Activated effector memory CD4-positive, alpha-beta T cell treated with Interleukin-2 at 50 U/mL for 16 hours (primary cell): ENCODE results near the gene LRP1B.
"Not testable (repeated sequence)": the region's sequence is repeated elsewhere in the genome, so short reads cannot be mapped to it uniquely, and the experiment has no call there.

Experiments
- DNase-seq: peaks from one replicate; pipeline ENCODE4 v3.0.0-alpha.2; 2020

Gene LRP1B

DNA sequence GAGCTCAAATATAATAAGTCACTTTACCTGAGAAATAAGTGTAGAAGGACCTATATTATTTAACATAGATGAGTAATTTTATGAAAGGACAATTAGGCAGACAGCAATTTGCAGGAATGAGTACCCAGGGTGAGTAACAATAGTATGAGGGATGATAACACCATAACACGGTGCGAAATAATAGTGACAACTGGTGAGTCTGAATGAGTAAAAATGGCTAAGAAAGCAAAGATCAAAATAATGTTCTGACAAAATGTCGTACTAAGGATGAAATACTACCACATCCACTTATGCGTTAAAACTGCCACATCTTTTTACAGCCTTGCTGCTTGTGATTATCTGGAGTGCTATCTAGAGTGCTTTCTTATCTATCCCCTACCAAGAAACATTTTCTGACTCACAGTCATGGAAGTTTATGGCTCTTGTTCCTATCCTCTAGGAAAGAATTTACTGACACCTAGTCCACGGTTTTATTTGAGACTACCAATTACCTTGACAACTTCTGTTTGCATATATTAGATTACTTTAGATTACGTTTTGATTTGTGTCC is 929.7 kb downstream of the LRP1B start:
- DNase-seq: no peak

DNA sequence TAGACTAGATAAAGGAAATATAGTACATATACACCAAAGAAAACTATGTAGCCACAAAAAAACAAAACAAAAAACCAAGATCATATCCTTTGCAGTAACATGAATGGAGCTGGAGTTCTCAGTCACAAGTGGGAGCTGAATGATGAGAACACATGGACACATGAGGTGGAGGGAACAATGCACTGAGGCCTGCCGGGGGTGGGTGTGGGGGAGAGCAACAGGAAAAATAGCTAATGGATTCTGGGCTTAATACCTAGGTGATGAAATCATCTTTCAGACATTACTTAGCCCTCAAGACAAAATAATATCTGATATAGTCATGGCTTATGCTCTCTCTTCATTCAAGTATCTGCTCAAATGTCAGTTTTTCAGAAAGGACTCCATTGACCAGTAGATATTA is 930.6 kb downstream of the LRP1B start:
- DNase-seq: no peak

DNA sequence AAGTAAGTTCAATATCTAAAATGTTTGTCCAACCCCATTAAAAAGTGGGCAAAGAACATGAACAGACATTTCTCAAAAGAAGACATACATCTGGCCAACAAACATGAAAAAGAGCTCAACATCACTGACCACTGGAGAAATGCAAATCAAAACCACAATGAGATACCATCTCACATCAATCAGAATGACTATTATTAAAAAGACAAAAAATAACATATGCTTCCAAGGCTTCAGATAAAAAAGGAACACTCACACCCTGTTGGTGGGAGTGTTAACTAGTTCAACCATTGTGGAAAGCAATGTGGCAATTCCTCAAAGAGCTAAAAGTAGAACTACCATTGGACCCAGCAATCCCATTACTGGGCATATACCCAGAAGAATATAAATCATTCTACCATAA is 931.1 kb downstream of the LRP1B start:
- DNase-seq: no peak

DNA sequence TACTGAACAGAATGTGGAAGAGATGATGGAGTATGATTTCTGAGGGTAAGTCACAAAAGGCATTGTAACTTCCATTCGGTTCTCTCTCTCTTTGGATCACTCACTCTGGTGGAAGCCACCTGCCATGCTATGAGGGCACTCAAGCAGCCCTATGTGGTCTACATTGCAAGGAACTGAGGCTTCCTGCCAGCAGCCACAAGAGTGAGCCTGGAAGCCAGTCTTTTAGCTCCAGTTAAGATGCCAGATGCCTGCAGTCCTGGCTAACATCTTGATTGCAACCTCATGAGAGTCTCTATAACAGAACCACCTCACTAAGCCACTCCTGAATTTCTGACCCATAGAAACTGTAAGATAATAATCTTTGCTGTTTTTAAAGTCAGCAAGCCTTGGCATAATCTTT is 935.7 kb downstream of the LRP1B start:
- DNase-seq: no peak

DNA sequence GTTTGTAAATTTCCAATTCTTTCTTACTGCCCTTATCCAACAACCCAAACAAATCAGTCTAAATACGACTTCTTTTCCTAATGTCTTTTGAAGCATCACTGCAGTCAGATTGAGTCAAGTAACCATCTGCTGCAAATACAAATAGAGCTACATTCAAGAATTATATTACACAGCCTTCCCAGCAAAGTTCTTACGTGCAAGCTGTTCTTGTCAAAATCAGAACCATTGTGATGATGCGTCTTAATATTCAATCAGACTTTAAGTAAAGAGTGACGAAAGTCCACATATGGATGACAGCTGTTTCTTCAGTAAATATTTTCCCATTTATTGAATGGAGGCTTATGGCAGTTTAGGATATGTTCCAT is 943.8 kb downstream of the LRP1B start:
- DNase-seq: no peak

DNA sequence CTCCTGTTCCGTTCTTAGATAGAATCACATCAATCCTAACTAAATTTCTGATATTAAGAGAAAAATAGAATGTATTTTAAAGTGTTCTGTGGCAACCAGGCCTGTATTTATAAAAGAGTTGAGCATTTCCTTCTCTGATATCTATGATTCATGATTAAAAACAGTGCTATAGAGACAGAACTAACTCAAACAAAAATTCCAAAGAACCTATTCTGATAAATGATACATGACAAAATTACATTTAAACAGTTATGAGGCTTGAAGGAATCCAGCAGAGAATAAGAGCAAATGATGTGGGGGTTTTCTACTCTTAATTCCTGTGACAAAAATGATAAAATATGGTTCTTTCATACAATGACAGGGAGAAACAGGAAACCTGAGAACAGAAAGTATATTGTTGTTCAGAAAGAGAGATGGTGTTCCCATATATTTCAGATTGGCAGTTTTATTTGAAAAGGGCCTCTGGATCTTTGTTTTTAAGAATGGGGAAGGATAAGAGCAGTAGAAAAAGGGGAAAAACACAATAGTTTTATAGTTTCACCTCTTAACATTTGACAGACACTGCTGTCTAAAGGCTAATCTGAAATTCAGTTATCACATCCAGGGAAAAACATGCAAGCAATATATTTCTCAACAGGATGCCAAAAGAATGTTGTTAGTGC is 944.3 kb downstream of the LRP1B start:
- no peak for DNase-seq

DNA sequence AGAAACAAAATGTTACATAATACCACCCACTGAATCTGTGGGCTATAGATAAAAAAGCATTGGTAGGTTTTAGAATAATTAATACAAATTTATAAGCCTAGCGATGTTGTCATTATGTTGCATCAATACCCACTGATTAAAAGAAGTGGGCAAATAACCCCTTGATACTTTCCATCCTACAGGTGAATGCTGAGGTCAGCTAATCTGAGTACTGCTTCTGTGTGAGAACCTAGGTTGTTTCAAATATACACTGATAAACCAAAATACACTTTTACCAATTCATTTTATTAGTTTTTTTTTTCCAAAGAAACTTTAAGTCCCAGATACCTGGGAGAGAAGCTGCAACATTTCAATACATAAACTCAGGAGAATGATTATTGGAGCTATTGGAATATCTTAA is 948.6 kb downstream of the LRP1B start:
- no peak for DNase-seq

DNA sequence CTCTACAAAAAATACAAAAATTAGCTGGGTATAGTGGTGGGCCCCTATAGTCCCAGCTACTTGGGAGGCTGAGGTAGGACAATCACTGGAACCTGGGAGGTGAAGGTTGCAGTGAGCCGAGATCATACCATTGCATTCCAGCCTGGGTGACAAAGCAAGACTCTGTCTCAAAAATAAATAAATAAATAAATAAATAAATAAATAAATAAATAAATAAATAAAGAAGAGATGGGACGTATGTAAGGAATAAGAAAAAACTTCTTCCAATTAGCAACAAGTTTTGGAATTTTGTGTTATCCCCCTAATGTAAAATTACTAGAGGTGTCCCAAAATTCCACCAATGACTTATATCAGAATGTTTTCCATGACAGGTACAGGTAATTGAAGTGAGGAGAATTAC is 961.7 kb downstream of the LRP1B start:
- DNase-seq: not testable (repeated sequence)

DNA sequence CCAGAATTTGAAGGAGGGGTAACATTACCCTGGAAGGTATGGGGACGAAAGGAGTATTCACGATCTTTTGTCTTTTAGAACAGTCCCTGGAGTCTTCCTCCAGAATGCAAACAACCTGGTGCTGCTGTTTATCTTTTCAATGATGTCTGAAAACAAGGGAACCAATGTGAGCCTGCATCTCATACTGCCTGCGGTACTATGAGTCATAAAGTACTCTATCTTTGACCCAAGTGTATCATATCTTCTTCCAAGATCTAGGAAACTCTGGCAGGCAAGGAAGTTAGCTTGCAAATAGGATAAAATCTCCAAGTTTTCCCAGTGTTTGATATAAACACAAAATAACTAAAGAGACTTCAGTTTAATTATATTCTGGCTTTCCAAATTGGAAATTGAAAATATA is 968.5 kb downstream of the LRP1B start:
- no peak for DNase-seq

DNA sequence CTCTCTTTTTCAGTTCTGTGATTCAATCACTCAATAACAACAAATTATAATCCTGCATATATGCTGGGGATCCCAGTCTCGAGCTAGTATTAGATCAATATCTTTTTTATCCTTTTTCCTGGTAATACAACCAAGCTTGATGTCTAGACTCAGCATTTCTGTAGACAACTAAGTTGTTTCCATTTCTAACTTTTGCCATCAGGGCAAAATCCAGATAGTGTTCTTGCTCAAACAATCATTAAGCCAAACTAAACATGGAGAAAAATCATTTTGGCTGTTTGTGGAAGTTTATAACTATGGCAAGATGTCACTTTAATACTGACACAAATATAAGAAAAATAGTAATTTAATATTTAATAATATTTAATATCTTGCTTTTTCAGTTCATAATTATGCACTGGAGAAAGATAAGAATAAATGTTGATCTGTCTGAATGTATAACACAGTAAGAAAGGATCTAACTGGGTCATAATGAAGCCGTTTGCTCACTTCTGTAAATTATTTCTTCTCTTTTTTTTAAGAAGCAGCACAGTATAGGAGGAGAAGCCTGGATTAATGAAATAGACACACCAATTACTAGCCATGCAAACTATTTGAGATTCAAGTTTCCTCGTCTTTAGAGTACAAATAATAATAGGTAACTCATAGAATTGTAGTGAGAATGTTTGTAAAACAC is 979.1 kb downstream of the LRP1B start:
- no peak for DNase-seq

DNA sequence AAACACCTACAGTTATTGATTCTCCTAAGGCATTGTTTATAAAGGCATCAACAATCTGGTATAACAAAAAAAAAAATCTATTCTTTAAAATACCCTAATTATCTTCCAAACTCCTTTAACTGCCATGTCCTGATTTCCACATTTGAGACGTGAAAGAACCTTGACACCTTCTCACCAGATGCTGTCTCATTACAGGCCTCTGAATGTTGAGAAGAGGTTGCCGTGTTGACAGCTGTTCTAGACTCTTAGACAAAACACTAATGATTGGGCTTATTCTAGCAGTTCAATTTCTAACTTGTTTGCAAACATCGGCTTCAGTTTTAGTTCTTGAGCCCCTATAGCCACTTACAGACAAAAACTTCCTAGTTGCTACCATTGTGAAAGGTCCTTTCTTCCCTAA is 988.8 kb downstream of the LRP1B start:
- no peak for DNase-seq

DNA sequence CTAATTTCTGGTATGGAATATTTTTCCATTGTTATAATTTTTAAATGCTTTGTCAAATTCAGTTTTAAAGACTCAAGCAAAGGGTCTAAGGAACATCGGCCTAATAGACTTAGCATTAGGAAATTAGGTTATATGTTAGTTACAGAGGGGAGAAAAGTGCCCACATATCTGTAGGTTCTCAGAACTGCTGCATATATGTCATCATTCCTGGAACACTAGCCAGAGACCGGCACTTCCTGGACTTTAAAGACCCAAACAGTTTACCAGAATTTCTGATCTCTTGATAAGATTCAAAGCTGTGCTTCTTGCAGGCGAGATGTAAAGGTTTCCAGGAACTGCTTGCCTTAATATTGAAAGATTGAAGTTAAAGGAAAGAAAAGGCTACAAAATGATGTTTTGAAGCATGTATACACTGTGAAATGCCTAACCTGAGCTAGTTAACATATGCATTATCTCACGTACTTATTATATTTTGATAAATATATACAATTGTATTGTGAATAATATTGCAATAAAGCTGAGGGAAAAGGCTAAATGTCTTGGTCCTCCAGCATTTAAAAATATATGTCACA is 993.6 kb downstream of the LRP1B start:
- no peak for DNase-seq

DNA sequence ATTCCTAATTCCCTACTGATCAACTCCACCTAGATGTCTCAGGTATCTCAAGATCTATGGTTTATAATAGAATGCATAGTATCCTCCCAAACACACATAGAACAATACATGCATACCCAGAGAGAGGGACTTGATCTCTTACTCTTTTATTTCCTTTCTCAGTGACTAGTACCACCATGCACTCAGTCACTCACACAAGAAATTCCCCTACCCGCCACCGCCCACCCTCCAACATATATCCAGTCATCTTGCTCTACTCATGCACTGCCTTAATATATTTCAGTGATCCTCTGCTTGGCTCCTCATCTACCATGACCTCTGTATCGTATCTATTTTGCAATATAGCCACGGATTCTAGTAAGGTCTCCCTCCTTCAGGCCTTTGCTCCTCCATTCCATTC is 996.9 kb downstream of the LRP1B start:
- no peak for DNase-seq

DNA sequence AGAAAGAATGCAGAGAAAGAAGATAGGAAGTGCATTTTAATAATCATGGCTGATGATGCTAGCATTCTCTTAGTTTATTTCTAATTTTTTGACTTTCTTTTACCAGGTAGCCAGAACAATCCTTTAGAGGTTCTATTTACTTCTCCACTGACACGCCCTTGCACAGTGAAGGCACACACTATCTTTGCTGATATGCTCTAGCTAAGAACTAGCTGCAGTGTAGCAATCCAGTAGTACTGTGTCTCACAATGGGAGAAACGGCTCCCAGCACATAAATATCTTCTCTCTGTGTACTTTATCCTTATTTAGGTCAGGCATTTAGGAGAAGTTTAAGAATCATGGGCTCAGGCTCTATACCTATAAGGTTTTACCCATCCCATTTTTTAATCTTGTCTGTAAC is 1005.4 kb downstream of the LRP1B start:
- DNase-seq: no peak

DNA sequence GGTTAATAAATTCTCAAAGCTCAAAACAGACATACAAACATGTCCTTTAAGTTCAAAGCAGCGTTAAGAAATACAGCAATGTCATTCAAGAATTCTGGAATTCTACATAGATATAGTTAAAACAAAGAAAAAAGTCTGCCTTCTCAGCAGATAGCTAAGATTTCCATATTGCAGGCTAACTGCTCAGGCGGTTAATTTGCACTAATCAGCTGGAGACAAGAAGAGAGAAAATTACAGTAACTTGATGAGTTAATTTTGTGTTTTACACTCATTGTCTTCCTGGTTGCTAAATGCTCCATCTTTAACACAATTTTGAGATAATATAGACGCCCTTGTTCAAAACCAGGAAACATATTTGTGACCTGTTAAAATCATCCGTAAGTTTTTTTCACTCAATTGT is 1012.0 kb downstream of the LRP1B start:
- DNase-seq: no peak

DNA sequence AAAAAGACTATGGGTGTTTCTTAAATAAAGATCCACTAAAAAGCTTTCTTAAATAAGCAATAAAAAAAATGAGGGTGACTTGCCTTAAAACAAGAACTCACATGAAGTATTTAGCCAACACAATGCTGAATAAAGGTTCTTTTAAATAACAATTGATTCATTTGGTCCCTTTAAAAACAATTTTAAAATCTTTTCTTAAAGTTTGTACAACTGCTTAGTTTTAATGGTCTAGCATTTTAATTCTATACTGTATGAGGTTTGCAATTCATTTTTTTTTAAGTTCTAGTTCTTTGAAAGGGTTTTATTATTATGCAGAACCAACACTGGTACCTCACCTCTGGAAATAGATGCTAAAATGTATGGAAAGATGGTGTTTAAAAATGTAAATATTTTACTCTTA is 1017.5 kb downstream of the LRP1B start:
- no peak for DNase-seq

DNA sequence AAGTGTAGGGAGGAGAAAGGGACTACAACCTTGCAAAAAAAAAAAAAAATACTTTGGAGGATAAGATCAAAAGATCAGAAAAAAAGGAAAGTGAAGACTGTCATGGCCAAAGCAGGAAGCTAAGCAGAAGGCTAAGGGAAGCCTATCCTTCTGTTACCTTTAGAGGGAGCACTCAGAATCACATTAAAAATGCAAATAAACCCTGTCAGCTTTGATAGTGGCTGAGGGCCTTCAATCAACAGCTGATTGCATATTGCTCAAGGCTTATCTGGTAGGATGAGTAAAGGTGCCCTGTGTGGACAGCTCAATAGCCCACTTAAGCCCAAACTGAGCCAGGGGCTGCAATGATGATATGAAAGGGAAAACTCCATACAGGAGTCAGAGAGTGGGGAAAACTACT is 1021.2 kb downstream of the LRP1B start:
- no peak for DNase-seq

DNA sequence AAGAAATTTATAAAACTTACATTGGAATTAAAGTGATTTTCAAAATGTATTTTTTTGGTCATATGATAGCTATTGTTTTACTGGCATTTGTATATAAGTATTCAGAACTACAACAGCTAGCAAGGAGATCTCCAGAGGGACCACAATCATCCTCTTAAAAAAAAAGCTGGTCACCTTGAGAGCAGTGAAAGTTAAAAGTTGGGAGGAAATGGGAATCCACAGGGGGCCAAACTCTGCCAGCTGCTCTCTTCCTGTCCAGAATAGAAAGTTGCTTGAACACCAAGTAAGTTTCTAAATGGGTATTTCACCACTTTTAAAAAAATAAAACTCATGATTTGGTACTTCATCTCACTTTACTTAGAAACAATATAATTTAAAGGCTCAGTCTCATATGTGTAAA is 1025.1 kb downstream of the LRP1B start:
- no peak for DNase-seq

DNA sequence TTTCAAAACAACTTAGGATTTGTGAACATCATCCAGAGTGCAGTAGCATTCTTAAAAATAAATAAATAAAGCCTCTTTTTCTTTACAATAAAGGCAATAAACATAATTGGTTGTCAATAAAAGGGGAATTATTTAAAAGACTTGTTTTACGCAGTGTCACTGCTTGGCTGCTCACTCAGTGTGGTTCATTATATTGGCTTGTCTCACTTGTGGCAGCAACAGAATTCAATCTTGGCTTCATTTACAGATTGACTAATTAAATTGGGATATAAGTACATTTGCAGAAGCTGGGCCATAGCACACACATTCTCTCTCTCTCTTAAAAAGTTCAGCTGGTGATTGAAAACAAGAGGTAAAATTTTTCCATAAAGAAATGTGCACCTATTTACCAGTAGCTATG is 1027.6 kb downstream of the LRP1B start:
- DNase-seq: no peak

DNA sequence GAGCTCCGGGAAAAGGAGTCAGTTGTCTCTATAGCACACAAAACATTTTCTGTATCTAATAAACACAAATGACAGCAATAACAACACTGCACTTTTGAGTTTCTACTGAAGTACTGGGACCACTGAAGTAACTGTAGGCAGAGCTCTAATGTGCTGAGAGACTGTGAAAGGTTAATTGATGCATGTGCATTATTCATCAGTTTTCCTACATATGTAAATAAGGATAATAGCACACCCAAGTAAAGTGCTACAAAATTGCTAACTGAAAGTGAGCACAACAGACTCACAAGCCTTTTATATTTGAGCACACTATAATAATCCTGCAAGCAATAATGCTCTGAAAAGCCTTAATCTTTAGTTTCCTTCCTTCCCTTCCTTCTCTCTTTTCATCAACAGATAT is 1051.6 kb downstream of the LRP1B start:
- no peak for DNase-seq

DNA sequence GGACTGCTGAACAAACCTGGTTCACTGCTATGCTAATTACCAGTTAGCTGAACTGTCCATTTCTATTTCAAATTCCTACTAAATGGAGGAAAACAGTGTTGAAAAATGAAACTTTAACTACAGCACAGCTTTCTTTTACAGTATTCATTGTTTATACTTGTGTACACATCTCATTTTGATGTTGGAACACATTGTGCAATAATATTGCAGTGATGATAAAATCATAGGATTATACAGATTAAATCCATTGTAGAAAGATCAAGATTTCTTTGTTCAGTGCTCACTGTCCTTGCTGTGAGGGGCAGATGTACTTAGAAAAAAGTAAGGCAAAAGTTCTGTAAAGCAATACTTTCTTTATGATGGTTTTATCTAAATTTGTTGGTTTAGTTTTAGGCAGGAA is 1055.1 kb downstream of the LRP1B start:
- no peak for DNase-seq

DNA sequence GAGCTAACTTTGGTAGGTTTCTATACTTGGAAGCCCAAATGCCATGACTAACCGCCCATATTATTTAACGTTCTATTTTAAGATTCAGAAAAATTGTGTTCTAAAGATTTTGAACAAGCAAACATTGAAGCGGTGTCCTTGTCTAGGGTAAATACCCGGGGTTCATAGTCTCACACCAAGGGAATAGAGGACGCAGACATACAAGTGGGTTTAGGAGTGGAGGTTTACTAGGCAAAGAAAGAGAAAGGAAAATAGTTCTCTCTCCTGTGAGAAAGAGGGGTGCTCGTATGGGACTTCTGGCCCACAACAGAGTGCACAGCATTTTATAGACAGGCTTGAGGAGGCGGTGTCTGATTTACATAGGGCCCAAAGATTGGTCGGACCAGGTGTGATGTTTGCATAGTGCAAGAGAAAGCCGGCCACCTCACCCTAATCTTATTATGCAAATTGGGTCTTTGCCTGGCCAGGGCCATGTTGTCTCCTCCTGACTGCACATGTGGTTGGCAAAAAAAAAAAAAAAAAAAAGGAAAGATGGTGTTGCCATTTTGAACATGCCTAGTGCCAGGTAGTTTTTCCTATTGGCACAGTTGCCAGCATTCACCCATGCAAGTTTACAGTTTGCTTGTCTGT is 1062.6 kb downstream of the LRP1B start:
- no peak for DNase-seq

DNA sequence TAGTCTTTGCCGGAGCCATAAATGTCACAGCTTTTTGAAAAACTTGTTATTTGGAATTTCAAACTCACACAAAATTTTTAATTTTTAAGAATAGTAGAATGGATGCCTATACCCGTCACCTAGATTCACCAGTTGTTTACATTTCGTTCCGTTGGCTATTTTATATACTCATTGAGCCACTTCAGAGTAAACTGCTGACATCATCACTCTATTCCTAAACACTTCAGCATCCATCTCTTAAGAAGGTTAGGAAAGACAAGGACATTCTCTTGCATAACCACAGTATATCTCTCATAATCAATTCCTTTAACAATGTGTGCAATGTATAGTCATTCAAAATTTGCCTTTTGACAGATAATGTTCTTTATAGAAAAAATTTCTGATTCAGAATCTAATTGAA is 1065.8 kb downstream of the LRP1B start:
- no peak for DNase-seq

DNA sequence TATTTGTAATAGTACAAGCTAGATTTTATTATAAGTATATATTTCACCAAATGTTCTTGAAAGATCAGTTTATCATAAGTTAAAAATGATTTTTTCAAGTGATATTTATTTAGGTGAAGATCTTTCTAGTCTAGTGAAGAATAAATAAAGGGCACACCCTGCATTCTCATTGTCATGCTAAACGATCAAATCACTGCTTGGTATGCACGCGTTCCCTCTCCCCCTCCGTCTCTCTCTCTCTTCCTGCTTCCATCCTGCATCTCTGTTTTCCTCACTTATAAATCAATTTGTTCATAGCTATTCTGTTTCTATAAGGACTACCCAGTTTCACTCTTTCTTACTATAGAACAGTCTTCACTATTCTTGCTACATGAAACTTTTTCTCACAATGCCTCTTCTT is 1067.4 kb downstream of the LRP1B start:
- DNase-seq: no peak
